CD4-positive, alpha-beta memory T cell (primary cell): Measurements from ENCODE around the gene F13B. TPM values are rescaled to one million over a fixed set of nuclear protein-coding genes. Genes with fewer than 3 reads are reported as not detected.

Experiments used
- CTCF ChIA-PET: fragments of 350-600 bp; sonication (Branson Sonifier 250); formaldehyde crosslinking; loops from one replicate; lab custom pipeline; 2021; ENCODE audit warnings: inconsistent platforms; ENCODE audit not compliant: partially characterized antibody; lab: Charles Lee
- POLR2A ChIA-PET: fragments of 350-600 bp; sonication (Branson Sonifier 250); formaldehyde crosslinking; loops from one replicate; lab custom pipeline; 2021; ENCODE audit not compliant: partially characterized antibody; lab: Charles Lee
- DNase-seq, 5 donors: peaks; one replicate each; pipeline versions ENCODE4 v3.0.0 to v3.0.0-alpha.2; 2020 to 2022; ENCODE audit warnings: mixed read lengths in 1 of 5
- H3K27ac ChIP-seq: one replicate; pipeline ENCODE4 v1.7.0; 2013; ENCODE audit warnings: low read depth, low read length
- H3K27me3 ChIP-seq: 2 replicates; pipeline ENCODE4 v1.7.0; 2013; ENCODE audit warnings: mild to moderate bottlenecking, low read length, moderate library complexity; ENCODE audit not compliant: insufficient read depth
- H3K36me3 ChIP-seq: 2 replicates; pipeline ENCODE4 v1.7.0; 2013; ENCODE audit warnings: mild to moderate bottlenecking, low read length, moderate library complexity; ENCODE audit not compliant: insufficient read depth
- H3K4me1 ChIP-seq: 2 replicates; pipeline ENCODE4 v1.7.0; 2013; ENCODE audit warnings: mild to moderate bottlenecking, low read length, moderate library complexity; ENCODE audit not compliant: insufficient read depth
- H3K4me3 ChIP-seq, 2 donors: one replicate each; pipeline ENCODE4 v1.7.0; 2013; ENCODE audit warnings: low read length in 2 of 2, mild to moderate bottlenecking in 1 of 2
- H3K9me3 ChIP-seq, 2 donors: one replicate each; pipeline ENCODE4 v1.7.0; 2013; ENCODE audit warnings: low read length in 2 of 2, control low read depth in 1 of 2; ENCODE audit not compliant: control insufficient read depth in 1 of 2
- H3K27ac Mint-ChIP-seq, 7 donors: one replicate each; pipeline ENCODE4 v1.8.0; 2020 to 2021; ENCODE audit warnings: mixed read lengths in 7 of 7, mild to moderate bottlenecking in 6 of 7, inconsistent platforms in 3 of 7, moderate library complexity in 3 of 7
- H3K27me3 Mint-ChIP-seq, 2 donors: one replicate each; pipeline ENCODE4 v1.8.0; 2020 to 2021; ENCODE audit warnings: mixed read lengths in 2 of 2
- H3K36me3 Mint-ChIP-seq, 2 donors: one replicate each; pipeline ENCODE4 v1.8.0; 2020 to 2021; ENCODE audit warnings: mixed read lengths in 2 of 2, inconsistent platforms in 1 of 2, mild to moderate bottlenecking in 1 of 2
- H3K4me1 Mint-ChIP-seq, 4 donors: one replicate each; pipeline ENCODE4 v1.8.0; 2020 to 2021; ENCODE audit warnings: mixed read lengths in 4 of 4, mild to moderate bottlenecking in 1 of 4
- H3K4me3 Mint-ChIP-seq, 8 donors: one replicate each; pipeline ENCODE4 v1.8.0; 2020 to 2021; ENCODE audit warnings: mixed read lengths in 8 of 8, mild to moderate bottlenecking in 7 of 8, moderate library complexity in 6 of 8, inconsistent platforms in 3 of 8
- H3K9me3 Mint-ChIP-seq, 8 donors: one replicate each; pipeline ENCODE4 v1.8.0; 2020 to 2021; ENCODE audit warnings: mixed read lengths in 8 of 8, mild to moderate bottlenecking in 5 of 8, inconsistent platforms in 3 of 8, moderate library complexity in 1 of 8
- intact Hi-C: fragments of 100-400 bp; cut with micrococcal nuclease; formaldehyde crosslinking; loops from one replicate; pipeline ENCODE4 v1.15.1; 2023
- polyA plus RNA-seq, 2 donors: library from polyadenylated mRNA; unstranded; fragments of 300-500 nt; fragmentation: Illumina TruSeq; gene quantifications; one replicate each; pipeline ENCODE4 v1.2.3, GENCODE V29; 2021
- total RNA-seq, 2 experiments: library from RNA; stranded (reverse); gene quantifications; one replicate each; pipeline ENCODE4 v1.2.3, GENCODE V29; 2021

The F13B gene
- not detected for total RNA-seq
- polyA plus RNA-seq: not detected

GRCh38 chr1:197066719-197067456 lies at the start of gene F13B:
Gene F13B, minus strand, starts transcription at chr1:197067260. Its CDS starts 37 bp downstream, at chr1:197067223.
- ChIA-PET CTCF (no interaction called here), POLR2A (no interaction called here)
- Histone ChIP-seq H3K27me3 (no peaks in the 10 kb centered on the region), H3K4me3 (no peak within 1 kb of the TSS), H3K4me1 (no peaks in the 10 kb centered on the region), H3K36me3 (no peaks in the 10 kb centered on the region), H3K27ac (no peak within 1 kb of the TSS), H3K9me3 (no peaks in the 10 kb centered on the region)
- no peak for DNase-seq
- H3K4me1 Mint-ChIP-seq: no peaks in the 10 kb centered on the region
- peaks cover 0 to 9% (median 5%) of the 10 kb centered on the region in 8 donors for H3K9me3 Mint-ChIP-seq
- intact Hi-C loops: no loop called here
- no peak within 1 kb of the TSS for H3K4me3 Mint-ChIP-seq
- H3K36me3 Mint-ChIP-seq: no peaks in the 10 kb centered on the region
- no peak within 1 kb of the TSS for H3K27ac Mint-ChIP-seq
- peaks cover 3 to 4% of the 10 kb centered on the region in 2 donors for H3K27me3 Mint-ChIP-seq

GRCh38 chr1:197116156-197116555 lies 49.1 kb upstream of the F13B start:
- no peak overlapping the region for H3K27ac ChIP-seq
- intact Hi-C loops: no loop called here
- Mint-ChIP-seq H3K4me3 (no peak overlapping the region), H3K9me3 (peaks cover 0 to 5% (median 0%) of the 10 kb centered on the region in 8 donors), H3K27ac (no peak overlapping the region), H3K27me3 (no peaks in the 10 kb centered on the region), H3K36me3 (no peaks in the 10 kb centered on the region), H3K4me1 (peaks cover 0 to 3% (median 0%) of the 10 kb centered on the region in 4 donors)
- H3K4me1 ChIP-seq: no peaks in the 10 kb centered on the region
- no peaks in the 10 kb centered on the region for H3K36me3 ChIP-seq
- H3K27me3 ChIP-seq: no peaks in the 10 kb centered on the region
- H3K4me3 ChIP-seq: no peak overlapping the region
- ChIA-PET POLR2A (no interaction called here), CTCF (no interaction called here)
- no peaks in the 10 kb centered on the region for H3K9me3 ChIP-seq
- DNase-seq: no peak

GRCh38 chr1:197106869-197107268 lies 39.8 kb upstream of the F13B start:
- no peaks in the 10 kb centered on the region for H3K9me3 ChIP-seq
- H3K9me3 Mint-ChIP-seq: peaks cover 0 to under 1% (median 0%) of the 10 kb centered on the region in 8 donors
- no peaks in the 10 kb centered on the region for H3K4me1 ChIP-seq
- H3K4me3 ChIP-seq: no peak overlapping the region
- no peak overlapping the region for H3K27ac ChIP-seq
- no peaks in the 10 kb centered on the region for H3K36me3 Mint-ChIP-seq
- intact Hi-C loops: no loop called here
- no peaks in the 10 kb centered on the region for H3K27me3 Mint-ChIP-seq
- ChIA-PET CTCF (no interaction called here), POLR2A (no interaction called here)
- peaks cover 5 to 13% (median 10%) of the 10 kb centered on the region in 4 donors for H3K4me1 Mint-ChIP-seq
- no peaks in the 10 kb centered on the region for H3K36me3 ChIP-seq
- no peaks in the 10 kb centered on the region for H3K27me3 ChIP-seq
- H3K4me3 Mint-ChIP-seq: no peak overlapping the region
- no peak for DNase-seq
- no peak overlapping the region for H3K27ac Mint-ChIP-seq

- no peaks in the 10 kb centered on the region for H3K9me3 Mint-ChIP-seq
- H3K4me1 Mint-ChIP-seq: peaks cover 20 to 27% (median 22%) of the 10 kb centered on the region in 4 donors
- ChIA-PET CTCF (interaction anchor here (1.3 kb wide), 1 partner anchor 8 kb away, joined by 4 read pairs; no protein-coding TSS in a partner anchor), POLR2A (no interaction called here)
- no peak for DNase-seq
- H3K27ac Mint-ChIP-seq: no peak overlapping the region
- intact Hi-C loops: no loop called here
- H3K27me3 ChIP-seq: no peaks in the 10 kb centered on the region
- no peak overlapping the region for H3K4me3 ChIP-seq
- no peaks in the 10 kb centered on the region for H3K9me3 ChIP-seq
- H3K36me3 Mint-ChIP-seq: no peaks in the 10 kb centered on the region
- no peak overlapping the region for H3K27ac ChIP-seq
- H3K36me3 ChIP-seq: no peaks in the 10 kb centered on the region
- H3K4me1 ChIP-seq: peaks cover 14% of the 10 kb centered on the region
- H3K27me3 Mint-ChIP-seq: no peaks in the 10 kb centered on the region
- H3K4me3 Mint-ChIP-seq: no peak overlapping the region
These were observed 36.2 kb upstream of the F13B start for GRCh38 chr1:197103300-197103699.

- Mint-ChIP-seq H3K4me1 (peaks cover 20 to 27% (median 22%) of the 10 kb centered on the region in 4 donors), H3K4me3 (peak overlapping the region in 2 of 8 donors; percentile 12 to 44), H3K36me3 (no peaks in the 10 kb centered on the region), H3K27ac (no peak overlapping the region), H3K9me3 (no peaks in the 10 kb centered on the region), H3K27me3 (no peaks in the 10 kb centered on the region)
- peaks cover 14% of the 10 kb centered on the region for H3K4me1 ChIP-seq
- CTCF ChIA-PET: no interaction called here
- H3K4me3 ChIP-seq: no peak overlapping the region
- no peaks in the 10 kb centered on the region for H3K36me3 ChIP-seq
- POLR2A ChIA-PET: no interaction called here
- no peaks in the 10 kb centered on the region for H3K9me3 ChIP-seq
- intact Hi-C loops: no loop called here
- H3K27me3 ChIP-seq: no peaks in the 10 kb centered on the region
- no peak for DNase-seq
- no peak overlapping the region for H3K27ac ChIP-seq
These were observed 34.9 kb upstream of the F13B start for GRCh38 chr1:197101978-197102377.

- H3K4me3 ChIP-seq: no peak overlapping the region
- no peaks in the 10 kb centered on the region for H3K27me3 Mint-ChIP-seq
- no peaks in the 10 kb centered on the region for H3K36me3 ChIP-seq
- ChIA-PET CTCF (no interaction called here), POLR2A (no interaction called here)
- H3K4me3 Mint-ChIP-seq: no peak overlapping the region
- H3K27me3 ChIP-seq: no peaks in the 10 kb centered on the region
- H3K9me3 Mint-ChIP-seq: no peaks in the 10 kb centered on the region
- intact Hi-C loops: no loop called here
- H3K27ac ChIP-seq: no peak overlapping the region
- peaks cover 20 to 27% (median 23%) of the 10 kb centered on the region in 4 donors for H3K4me1 Mint-ChIP-seq
- no peaks in the 10 kb centered on the region for H3K9me3 ChIP-seq
- no peak for DNase-seq
- H3K27ac Mint-ChIP-seq: no peak overlapping the region
- no peaks in the 10 kb centered on the region for H3K36me3 Mint-ChIP-seq
- H3K4me1 ChIP-seq: peaks cover 14% of the 10 kb centered on the region
These were observed 33.6 kb upstream of the F13B start for GRCh38 chr1:197100677-197101076.

GRCh38 chr1:197099444-197099843 lies 32.4 kb upstream of the F13B start:
- no peak overlapping the region for H3K4me3 ChIP-seq
- intact Hi-C loops: no loop called here
- no peaks in the 10 kb centered on the region for H3K27me3 ChIP-seq
- Mint-ChIP-seq H3K4me3 (no peak overlapping the region), H3K4me1 (peaks cover 20 to 27% (median 23%) of the 10 kb centered on the region in 4 donors), H3K36me3 (no peaks in the 10 kb centered on the region), H3K9me3 (no peaks in the 10 kb centered on the region), H3K27me3 (no peaks in the 10 kb centered on the region), H3K27ac (no peak overlapping the region)
- CTCF ChIA-PET: no interaction called here
- H3K9me3 ChIP-seq: no peaks in the 10 kb centered on the region
- H3K4me1 ChIP-seq: peaks cover 14% of the 10 kb centered on the region
- H3K36me3 ChIP-seq: no peaks in the 10 kb centered on the region
- DNase-seq: no peak
- POLR2A ChIA-PET: no interaction called here
- no peak overlapping the region for H3K27ac ChIP-seq
